SK-N-SH treated with all-trans-retinoic acid at 6 μM for 48 hours (cell line): ENCODE results near the gene ADGB.
A peak's percentile ranks its signal among the peaks of the same experiment; 100 is the strongest.

Experiments used
- ATAC-seq: fragments of 200-7000 bp; cut with Tn5 transposase; 3 replicates; pipeline ENCODE4 v1.9.1; 2020; ENCODE audit warnings: mild to moderate bottlenecking, moderate library complexity
- BACH2 ChIP-seq: fragments of 250-450 bp; sonication (Bioruptor Pico); IDR thresholded peaks from 2 replicates; pipeline ENCODE4 v1.9.0; 2021; ENCODE audit warnings: mild to moderate bottlenecking, borderline replicate concordance
- CREB5 ChIP-seq: fragments of 250-450 bp; sonication (Bioruptor Pico); IDR thresholded peaks from 2 replicates; pipeline ENCODE4 v1.5.1; 2020; ENCODE audit warnings: low read depth, mild to moderate bottlenecking, moderate library complexity
- CSDC2 ChIP-seq: fragments of 250-450 bp; sonication (Bioruptor Pico); IDR thresholded peaks from 2 replicates; pipeline ENCODE4 v1.5.0; 2020; ENCODE audit warnings: mild to moderate bottlenecking, moderate library complexity
- CSRNP3 ChIP-seq: fragments of 250-450 bp; sonication (Bioruptor Pico); IDR thresholded peaks from 2 replicates; pipeline ENCODE4 v1.5.1; 2021; ENCODE audit warnings: mild to moderate bottlenecking, moderate library complexity
- ESRRG ChIP-seq: fragments of 250-450 bp; sonication (Bioruptor Pico); IDR thresholded peaks from 2 replicates; pipeline ENCODE4 v1.6.1; 2021; ENCODE audit warnings: mild to moderate bottlenecking
- GLIS3 ChIP-seq: fragments of 250-450 bp; sonication (Bioruptor Pico); IDR thresholded peaks from 2 replicates; pipeline ENCODE4 v1.5.0; 2020; ENCODE audit warnings: mild to moderate bottlenecking, moderate library complexity
- ISL1 ChIP-seq: fragments of 250-450 bp; sonication (Bioruptor Pico); IDR thresholded peaks from 2 replicates; pipeline ENCODE4 v2.1.2; 2022; ENCODE audit warnings: mild to moderate bottlenecking, moderate library complexity
- OSR1 ChIP-seq: fragments of 250-450 bp; sonication (Bioruptor Pico); IDR thresholded peaks from 2 replicates; pipeline ENCODE4 v1.8.0; 2022; ENCODE audit warnings: moderate library complexity, mild to moderate bottlenecking, inconsistent platforms
- PATZ1 ChIP-seq: fragments of 250-450 bp; sonication (Bioruptor Pico); IDR thresholded peaks from 2 replicates; pipeline ENCODE4 v1.8.0; 2020; ENCODE audit warnings: mild to moderate bottlenecking, moderate library complexity, borderline replicate concordance
- POU6F1 ChIP-seq: fragments of 250-450 bp; sonication (Bioruptor Pico); IDR thresholded peaks from 2 replicates; pipeline ENCODE4 v1.8.0; 2021; ENCODE audit warnings: low read depth, mild to moderate bottlenecking, moderate library complexity, borderline replicate concordance
- PPARA ChIP-seq: fragments of 250-450 bp; sonication (Bioruptor Pico); IDR thresholded peaks from 2 replicates; pipeline ENCODE4 v1.5.0; 2020; ENCODE audit warnings: mild to moderate bottlenecking, borderline replicate concordance
- RARB ChIP-seq: fragments of 250-450 bp; sonication (Bioruptor Pico); IDR thresholded peaks from 2 replicates; pipeline ENCODE4 v1.8.0; 2021; ENCODE audit warnings: mild to moderate bottlenecking, moderate library complexity
- SNAI2 ChIP-seq: fragments of 250-450 bp; sonication (Bioruptor Pico); IDR thresholded peaks from 2 replicates; pipeline ENCODE4 v1.5.0; 2020; ENCODE audit warnings: mild to moderate bottlenecking, moderate library complexity
- TCF4 ChIP-seq: fragments of 250-450 bp; sonication (Bioruptor Pico); IDR thresholded peaks from 2 replicates; pipeline ENCODE4 v1.8.0; 2021; ENCODE audit warnings: mild to moderate bottlenecking, moderate library complexity, borderline replicate concordance
- TOX ChIP-seq: fragments of 250-450 bp; sonication (Bioruptor Pico); IDR thresholded peaks from 2 replicates; pipeline ENCODE4 v1.8.0; 2021; ENCODE audit warnings: mild to moderate bottlenecking, moderate library complexity, borderline replicate concordance
- TSHZ2 ChIP-seq: fragments of 250-450 bp; sonication (Bioruptor Pico); IDR thresholded peaks from 2 replicates; pipeline ENCODE4 v1.5.0; 2020; ENCODE audit warnings: mild to moderate bottlenecking, moderate library complexity
- ZC3H10 ChIP-seq: fragments of 250-450 bp; sonication (Bioruptor Pico); IDR thresholded peaks from 2 replicates; pipeline ENCODE4 v1.5.1; 2021; ENCODE audit warnings: mild to moderate bottlenecking, moderate library complexity
- ZFP3 ChIP-seq: fragments of 250-450 bp; sonication (Bioruptor Pico); IDR thresholded peaks from 2 replicates; pipeline ENCODE4 v1.5.0; 2020; ENCODE audit warnings: mild to moderate bottlenecking, moderate library complexity
- ZFP30 ChIP-seq: fragments of 450-650 bp; formaldehyde crosslinking; IDR thresholded peaks from 2 replicates; pipeline ENCODE4 v1.5.0; 2022; ENCODE audit warnings: mild to moderate bottlenecking, moderate library complexity
- ZNF565 ChIP-seq: fragments of 450-650 bp; formaldehyde crosslinking; conservative IDR thresholded peaks from 2 replicates; pipeline ENCODE4 v1.5.0; 2020; ENCODE audit warnings: low read depth, mild to moderate bottlenecking, moderate library complexity
- ZNF70 ChIP-seq: fragments of 450-650 bp; formaldehyde crosslinking; IDR thresholded peaks from 2 replicates; pipeline ENCODE4 v1.5.0; 2020; ENCODE audit warnings: mild to moderate bottlenecking, moderate library complexity
- ZNF8 ChIP-seq: fragments of 450-650 bp; formaldehyde crosslinking; IDR thresholded peaks from 2 replicates; pipeline ENCODE4 v1.5.0; 2020; ENCODE audit warnings: mild to moderate bottlenecking, moderate library complexity

ADGB gene

GRCh38 chr6:146781836-146782235 lies 183.1 kb downstream of the ADGB start:
- no peak for ATAC-seq

GRCh38 chr6:146785001-146785585 lies 186.3 kb downstream of the ADGB start:
- no peak for TF ChIP-seq BACH2 (CRISPR knock-in tag)
- TF ChIP-seq PPARA (CRISPR knock-in tag) = no peak
- no peak for TF ChIP-seq CSRNP3 (CRISPR knock-in tag)
- no peak for TF ChIP-seq ZC3H10 (CRISPR knock-in tag)
- no peak for TF ChIP-seq TOX
- no peak for TF ChIP-seq ZNF70 (CRISPR knock-in tag)
- no peak for TF ChIP-seq POU6F1
- TF ChIP-seq ZNF8 = no peak
- no peak for TF ChIP-seq TSHZ2 (CRISPR knock-in tag)
- TF ChIP-seq ESRRG (CRISPR knock-in tag) = no peak
- TF ChIP-seq PATZ1 (CRISPR knock-in tag) = no peak
- TF ChIP-seq GLIS3 = no peak
- no peak for TF ChIP-seq ZFP30 (CRISPR knock-in tag)
- TF ChIP-seq ZFP3 (CRISPR knock-in tag) = no peak
- peak; percentile 99 for ATAC-seq

More at GRCh38 chr6:146781836-146782235, 183.1 kb downstream of the ADGB start:
- TF ChIP-seq ISL1 (CRISPR knock-in tag) = no peak

GRCh38 chr6:146787876-146788508 lies 189.2 kb downstream of the ADGB start:
- no peak for TF ChIP-seq BACH2 (CRISPR knock-in tag)
- TF ChIP-seq RARB = no peak
- no peak for TF ChIP-seq CSRNP3 (CRISPR knock-in tag)
- no peak for TF ChIP-seq PATZ1 (CRISPR knock-in tag)
- TF ChIP-seq TCF4 (CRISPR knock-in tag) = no peak
- no peak for TF ChIP-seq ZFP3 (CRISPR knock-in tag)
- no peak for TF ChIP-seq CSDC2 (CRISPR knock-in tag)
- TF ChIP-seq OSR1 = no peak
- TF ChIP-seq ZNF565 (CRISPR knock-in tag) = no peak
- no peak for TF ChIP-seq CREB5 (CRISPR knock-in tag)
- TF ChIP-seq ESRRG (CRISPR knock-in tag) = no peak
- TF ChIP-seq ZNF8 = no peak
- TF ChIP-seq SNAI2 = no peak
- TF ChIP-seq GLIS3 = no peak
- no peak for TF ChIP-seq PPARA (CRISPR knock-in tag)
- TF ChIP-seq POU6F1 = no peak
- TF ChIP-seq ZC3H10 (CRISPR knock-in tag) = no peak
- no peak for TF ChIP-seq TOX
- ATAC-seq = no peak
